ENCODE data around the gene AP1M1.
"Not testable (repeated sequence)": the region's sequence is repeated elsewhere in the genome, so short reads cannot be mapped to it uniquely, and the experiment has no call there.

AP1M1 gene

GRCh38 chr19:16262618-16263017 is 64.9 kb downstream of the AP1M1 start:
- no peak for DNase-seq (ENCODE audit: low read depth)

GRCh38 chr19:16263141-16263761 is 65.5 kb downstream of the AP1M1 start:
- no peak for DNase-seq (ENCODE audit: low read depth)

GRCh38 chr19:16265205-16265604 is 67.5 kb downstream of the AP1M1 start:
- DNase-seq (ENCODE audit: low read depth): no peak

- DNase-seq (ENCODE audit: low read depth): no peak
These were observed 68.3 kb downstream of the AP1M1 start for GRCh38 chr19:16265890-16266585.

GRCh38 chr19:16266586-16266942 is 68.9 kb downstream of the AP1M1 start:
- DNase-seq (ENCODE audit: low read depth): no peak

- no peak for DNase-seq (ENCODE audit: low read depth)
These were observed 71.1 kb downstream of the AP1M1 start for GRCh38 chr19:16268676-16269319.

GRCh38 chr19:16272945-16273344 is 75.2 kb downstream of the AP1M1 start:
- DNase-seq (ENCODE audit: low read depth): no peak

- peak; percentile 14 for DNase-seq (ENCODE audit: low read depth)
These were observed 76.7 kb downstream of the AP1M1 start for GRCh38 chr19:16274447-16274846.

- DNase-seq (ENCODE audit: low read depth): no peak
These were observed 82.6 kb downstream of the AP1M1 start for GRCh38 chr19:16280306-16280705.

GRCh38 chr19:16281743-16282142 is 84.0 kb downstream of the AP1M1 start:
- DNase-seq (ENCODE audit: low read depth): no peak

GRCh38 chr19:16283210-16284061 is 85.7 kb downstream of the AP1M1 start:
- DNase-seq (ENCODE audit: low read depth): peak; percentile 34

GRCh38 chr19:16284505-16284904 is 86.8 kb downstream of the AP1M1 start:
- no peak for DNase-seq (ENCODE audit: low read depth)

- DNase-seq (ENCODE audit: low read depth): not testable (repeated sequence)
These were observed 87.4 kb downstream of the AP1M1 start for GRCh38 chr19:16285079-16285478.

- no peak for DNase-seq (ENCODE audit: low read depth)
These were observed 88.2 kb downstream of the AP1M1 start for GRCh38 chr19:16285769-16286498.

- DNase-seq (ENCODE audit: low read depth): no peak
These were observed 90.8 kb downstream of the AP1M1 start for GRCh38 chr19:16288544-16288943.

GRCh38 chr19:16289594-16289993 is 91.9 kb downstream of the AP1M1 start:
- no peak for DNase-seq (ENCODE audit: low read depth)

- DNase-seq (ENCODE audit: low read depth): no peak
These were observed 93.0 kb downstream of the AP1M1 start for GRCh38 chr19:16290692-16291091.

- peak; percentile 96 for DNase-seq (ENCODE audit: low read depth)
These were observed 95.7 kb downstream of the AP1M1 start for GRCh38 chr19:16293118-16294091.

- DNase-seq (ENCODE audit: low read depth): peak; percentile 13
These were observed 97.3 kb downstream of the AP1M1 start for GRCh38 chr19:16295057-16295456.
